ENCODE results near the gene SBF1.

Gene SBF1

DNA sequence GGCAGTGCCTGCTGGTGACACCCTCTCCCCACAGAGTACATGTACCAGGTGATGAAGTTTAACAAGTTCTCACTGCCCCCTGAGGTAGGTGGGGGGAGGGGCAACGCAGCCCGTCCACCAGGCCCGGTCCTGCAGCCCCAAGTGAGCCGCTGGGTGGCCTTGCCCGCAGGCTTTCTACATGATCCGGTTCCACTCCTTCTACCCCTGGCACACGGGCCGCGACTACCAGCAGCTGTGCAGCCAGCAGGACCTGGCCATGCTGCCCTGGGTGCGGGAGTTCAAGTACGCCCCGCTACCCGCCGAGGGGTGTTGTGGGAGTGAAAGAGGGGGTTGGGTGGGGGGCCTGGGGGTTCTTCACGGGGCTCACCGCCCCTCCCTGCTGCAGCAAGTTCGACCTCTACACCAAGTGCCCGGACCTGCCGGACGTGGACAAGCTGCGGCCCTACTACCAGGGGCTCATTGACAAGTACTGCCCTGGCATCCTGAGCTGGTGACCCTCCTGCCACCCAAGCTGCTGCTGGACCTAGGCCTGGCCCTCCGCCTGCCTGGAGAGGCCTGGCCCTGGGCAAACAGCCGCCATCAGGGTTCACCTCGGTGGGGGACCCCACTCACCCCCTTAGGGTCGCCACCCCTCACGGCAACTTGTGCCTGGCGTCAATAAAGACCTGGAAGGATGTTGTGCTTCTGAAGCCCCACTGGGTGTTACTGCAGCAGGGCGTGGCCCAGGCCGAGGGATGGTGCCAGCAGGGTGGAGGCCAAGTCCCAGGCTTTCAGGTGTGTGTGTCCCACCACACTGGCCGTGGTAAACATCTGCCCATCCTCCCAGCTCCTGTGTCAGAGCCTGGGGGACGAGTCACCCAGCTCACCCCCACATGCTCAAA, 14.8 kb upstream of the SBF1 start:
- Histone ChIP-seq H3K4me3 (ENCODE audit: low read length in 2 of 2) (no peak overlapping the region), H3K27me3 (ENCODE audit: control insufficient read depth in 1 of 2, insufficient read depth in 2 of 2, low read length in 2 of 2) (peaks cover 10 to 11% of the 10 kb centered on the region in 2 donors), H3K27ac (ENCODE audit: low read length) (no peak overlapping the region), H3K9me3 (ENCODE audit: control insufficient read depth in 2 of 2, low read length in 2 of 2) (no peaks in the 10 kb centered on the region), H3K4me1 (ENCODE audit: control insufficient read depth, insufficient read depth, low read length) (no peaks in the 10 kb centered on the region), H3K36me3 (ENCODE audit: control insufficient read depth in 2 of 2, insufficient read depth in 2 of 2, low read length in 2 of 2) (no peaks in the 10 kb centered on the region), H3K9ac (ENCODE audit: low read length in 2 of 2) (no peak overlapping the region)

DNA sequence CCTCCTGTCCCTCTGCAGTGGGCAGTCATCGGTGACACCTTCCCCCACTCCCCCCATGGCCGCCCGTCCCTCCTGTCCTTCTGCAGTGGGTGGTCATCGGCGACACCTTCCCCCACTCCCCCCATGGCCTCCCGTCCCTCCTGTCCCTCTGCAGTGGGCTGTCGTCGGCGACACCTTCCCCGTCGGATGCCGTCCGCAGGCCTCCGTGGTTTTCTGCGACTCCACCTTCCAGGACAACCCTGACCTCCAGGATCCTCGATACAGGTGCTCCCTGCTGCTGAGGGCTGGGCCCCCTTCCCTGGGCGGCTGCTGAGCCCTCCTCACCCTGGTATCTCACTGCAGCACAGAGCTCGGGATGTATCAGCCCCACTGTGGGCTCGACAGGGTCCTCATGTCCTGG, 14.1 kb upstream of the SBF1 start:
- H3K27me3 ChIP-seq (ENCODE audit: control insufficient read depth in 1 of 2, insufficient read depth in 2 of 2, low read length in 2 of 2): peaks cover 14 to 17% of the 10 kb centered on the region in 2 donors
- no peaks in the 10 kb centered on the region for H3K9me3 ChIP-seq (ENCODE audit: control insufficient read depth in 2 of 2, low read length in 2 of 2)
- H3K4me3 ChIP-seq (ENCODE audit: low read length in 2 of 2): no peak overlapping the region
- no peak overlapping the region for H3K9ac ChIP-seq (ENCODE audit: low read length in 2 of 2)
- H3K4me1 ChIP-seq (ENCODE audit: control insufficient read depth, insufficient read depth, low read length): no peaks in the 10 kb centered on the region
- no peak overlapping the region for H3K27ac ChIP-seq (ENCODE audit: low read length)
- H3K36me3 ChIP-seq (ENCODE audit: control insufficient read depth in 2 of 2, insufficient read depth in 2 of 2, low read length in 2 of 2): no peaks in the 10 kb centered on the region

DNA sequence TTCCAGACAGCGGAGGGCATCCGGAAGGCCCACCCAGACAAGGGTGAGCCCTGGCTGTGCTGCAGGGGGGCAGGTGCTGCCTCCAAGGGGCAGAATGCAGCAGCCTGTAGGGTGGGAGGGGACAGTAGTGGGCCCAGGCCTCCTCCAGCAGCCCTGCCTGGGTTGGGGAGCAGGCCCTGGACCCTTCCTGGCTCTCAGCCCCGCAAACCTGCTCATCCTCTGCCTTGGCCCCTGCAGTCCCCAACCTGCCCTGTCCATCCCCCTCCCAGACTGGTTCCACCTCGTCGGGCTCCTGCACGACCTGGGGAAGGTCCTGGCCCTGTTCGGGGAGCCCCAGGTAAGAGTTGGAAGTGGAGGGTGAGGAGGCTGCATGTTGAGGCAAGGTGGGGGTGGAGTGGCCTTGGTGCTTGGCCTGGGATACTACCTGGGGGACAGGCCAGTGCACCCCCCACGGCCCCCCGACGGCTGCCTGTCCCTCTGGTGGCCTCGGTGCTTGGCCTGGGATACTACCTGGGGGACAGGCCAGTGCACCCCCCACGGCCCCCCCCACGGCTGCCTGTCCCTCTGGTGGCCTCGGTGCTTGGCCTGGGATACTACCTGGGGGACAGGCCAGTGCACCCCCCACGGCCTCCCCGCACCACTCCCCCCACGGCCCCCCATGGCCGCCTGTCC, 13.3 kb upstream of the SBF1 start:
- no peaks in the 10 kb centered on the region for H3K9me3 ChIP-seq (ENCODE audit: control insufficient read depth in 2 of 2, low read length in 2 of 2)
- H3K4me1 ChIP-seq (ENCODE audit: control insufficient read depth, insufficient read depth, low read length): no peaks in the 10 kb centered on the region
- H3K36me3 ChIP-seq (ENCODE audit: control insufficient read depth in 2 of 2, insufficient read depth in 2 of 2, low read length in 2 of 2): no peaks in the 10 kb centered on the region
- no peak overlapping the region for H3K4me3 ChIP-seq (ENCODE audit: low read length in 2 of 2)
- peaks cover 18 to 24% of the 10 kb centered on the region in 2 donors for H3K27me3 ChIP-seq (ENCODE audit: control insufficient read depth in 1 of 2, insufficient read depth in 2 of 2, low read length in 2 of 2)
- no peak overlapping the region for H3K27ac ChIP-seq (ENCODE audit: low read length)
- H3K9ac ChIP-seq (ENCODE audit: low read length in 2 of 2): no peak overlapping the region

DNA sequence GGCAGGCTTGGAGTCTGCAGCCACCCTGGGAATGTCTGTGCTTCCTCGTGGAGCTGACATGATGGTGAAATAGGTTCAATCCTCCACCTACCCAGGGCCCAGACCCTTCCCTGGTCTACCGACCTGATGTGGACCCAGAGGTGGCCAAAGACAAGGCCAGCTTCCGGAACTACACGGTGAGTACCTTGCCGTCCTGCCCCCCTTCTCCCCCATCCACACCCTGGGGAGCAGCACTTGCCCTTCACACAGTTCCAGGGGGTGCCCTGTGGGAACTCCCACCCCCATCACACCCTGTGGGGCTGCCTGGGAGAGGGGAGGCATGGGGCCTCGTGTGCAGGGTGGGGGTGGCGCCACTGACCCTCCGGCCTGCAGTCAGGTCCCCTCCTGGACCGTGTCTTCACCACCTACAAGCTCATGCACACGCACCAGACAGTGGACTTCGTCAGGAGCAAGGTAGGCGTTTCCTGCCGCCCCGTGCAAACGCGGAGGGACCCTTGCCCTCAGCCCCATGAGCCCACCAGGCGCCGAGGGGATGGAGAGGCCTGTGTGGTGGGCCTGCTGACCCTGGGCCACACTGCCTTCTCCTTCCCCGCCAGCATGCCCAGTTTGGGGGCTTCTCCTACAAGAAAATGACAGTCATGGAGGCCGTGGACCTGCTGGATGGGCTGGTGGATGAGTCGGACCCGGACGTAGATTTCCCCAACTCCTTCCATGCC, 12.6 kb upstream of the SBF1 start:
- H3K4me3 ChIP-seq (ENCODE audit: low read length in 2 of 2): no peak overlapping the region
- no peak overlapping the region for H3K27ac ChIP-seq (ENCODE audit: low read length)
- peaks cover 24 to 31% of the 10 kb centered on the region in 2 donors for H3K27me3 ChIP-seq (ENCODE audit: control insufficient read depth in 1 of 2, insufficient read depth in 2 of 2, low read length in 2 of 2)
- H3K9ac ChIP-seq (ENCODE audit: low read length in 2 of 2): no peak overlapping the region
- H3K4me1 ChIP-seq (ENCODE audit: control insufficient read depth, insufficient read depth, low read length): no peaks in the 10 kb centered on the region
- H3K36me3 ChIP-seq (ENCODE audit: control insufficient read depth in 2 of 2, insufficient read depth in 2 of 2, low read length in 2 of 2): no peaks in the 10 kb centered on the region
- no peaks in the 10 kb centered on the region for H3K9me3 ChIP-seq (ENCODE audit: control insufficient read depth in 2 of 2, low read length in 2 of 2)

DNA sequence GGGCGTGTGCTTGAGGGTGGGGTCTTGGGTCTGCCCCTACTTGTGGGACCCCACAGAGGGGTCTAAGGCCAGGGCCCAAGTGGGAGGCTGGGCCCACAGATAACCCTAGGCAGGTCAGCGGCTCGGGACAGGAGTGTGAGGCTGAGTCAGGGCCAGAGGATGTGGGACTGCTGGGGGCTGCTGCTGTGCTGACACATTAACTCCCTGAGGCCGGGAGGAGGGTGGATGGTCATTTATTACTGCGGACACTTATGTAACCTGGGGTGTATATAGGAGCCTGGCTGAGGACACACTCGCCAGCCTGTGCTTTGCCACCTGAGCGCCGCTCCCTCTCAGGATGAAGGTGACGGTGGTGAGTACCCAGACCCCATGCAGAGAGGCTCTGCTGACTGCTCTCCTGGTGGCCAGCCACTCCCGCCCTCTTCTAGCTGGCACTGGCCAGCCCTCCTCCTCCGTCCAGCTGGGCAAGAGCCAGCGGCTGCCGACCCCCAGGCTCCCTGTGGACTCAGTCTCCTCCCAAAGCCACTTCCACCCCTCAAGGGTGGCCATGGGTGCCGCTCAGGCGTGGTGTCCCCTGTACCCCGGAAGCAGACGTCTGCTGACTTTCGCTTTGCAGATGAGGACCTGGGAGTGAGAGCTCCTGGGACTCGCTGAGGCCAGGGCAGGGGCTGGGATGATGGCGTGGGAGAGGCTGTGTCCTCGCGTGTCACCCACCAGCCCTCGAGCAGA, 11.9 kb upstream of the SBF1 start, which contains the start of gene MIOX:
Gene MIOX (plus strand): TSS at position 299 of the 729 bp plus-strand sequence. CDS start 39 bp downstream, at position 338.
- no peaks in the 10 kb centered on the region for H3K9me3 ChIP-seq (ENCODE audit: control insufficient read depth in 2 of 2, low read length in 2 of 2)
- H3K36me3 ChIP-seq (ENCODE audit: control insufficient read depth in 2 of 2, insufficient read depth in 2 of 2, low read length in 2 of 2): no peaks in the 10 kb centered on the region
- peaks cover 7% of the 10 kb centered on the region for H3K4me1 ChIP-seq (ENCODE audit: control insufficient read depth, insufficient read depth, low read length)
- H3K9ac ChIP-seq (ENCODE audit: low read length in 2 of 2): no peak within 1 kb of the TSS
- H3K4me3 ChIP-seq (ENCODE audit: low read length in 2 of 2): no peak within 1 kb of the TSS
- peaks cover 31 to 39% of the 10 kb centered on the region in 2 donors for H3K27me3 ChIP-seq (ENCODE audit: control insufficient read depth in 1 of 2, insufficient read depth in 2 of 2, low read length in 2 of 2)
- H3K27ac ChIP-seq (ENCODE audit: low read length): no peak within 1 kb of the TSS

DNA sequence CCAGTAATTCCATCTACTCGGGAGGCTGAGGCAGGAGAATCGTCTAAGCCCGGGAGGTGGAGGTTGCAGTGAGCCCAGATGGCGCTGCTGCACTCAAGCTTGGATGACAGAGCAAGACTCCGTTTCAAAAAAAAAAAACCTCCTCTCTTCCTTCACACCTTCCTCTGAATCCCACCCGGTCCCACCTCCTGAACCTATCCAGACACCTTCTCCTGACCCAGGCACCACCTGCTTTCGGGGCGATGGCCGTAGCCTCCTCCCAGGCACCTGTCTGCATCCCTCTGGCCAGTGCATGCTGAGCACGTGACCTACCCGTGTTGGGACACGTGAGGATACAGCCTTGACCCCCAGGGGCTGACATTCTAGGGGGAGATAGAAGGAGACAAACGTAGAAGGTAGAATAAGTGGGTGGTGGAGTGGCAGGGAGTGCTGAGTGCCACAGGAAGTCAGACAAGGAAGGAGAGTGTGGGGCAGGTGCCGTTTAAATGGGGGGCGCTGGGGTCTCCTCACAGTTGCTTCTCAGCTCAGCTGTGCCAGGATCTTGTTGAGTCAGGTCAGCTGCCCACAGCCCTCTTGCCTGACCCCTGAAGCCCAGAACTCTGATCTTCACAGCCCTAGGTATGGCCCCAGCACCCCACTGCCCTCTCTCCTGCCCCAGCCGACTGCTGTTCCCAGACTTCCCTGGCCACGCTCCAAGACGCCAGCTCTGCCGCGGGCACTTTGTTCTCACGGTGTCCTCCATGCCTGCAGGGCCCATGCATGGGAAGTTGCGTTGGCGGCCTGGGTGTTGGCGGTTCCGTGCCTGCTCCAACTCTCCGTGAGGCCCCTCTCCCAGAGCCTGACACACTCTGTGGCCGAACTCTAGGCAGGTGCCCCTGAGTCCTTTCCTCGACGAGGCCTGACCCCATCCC, 10.6 kb upstream of the SBF1 start:
- H3K36me3 ChIP-seq (ENCODE audit: control insufficient read depth in 2 of 2, insufficient read depth in 2 of 2, low read length in 2 of 2): no peaks in the 10 kb centered on the region
- peaks cover 7% of the 10 kb centered on the region for H3K4me1 ChIP-seq (ENCODE audit: control insufficient read depth, insufficient read depth, low read length)
- H3K27ac ChIP-seq (ENCODE audit: low read length): no peak overlapping the region
- H3K4me3 ChIP-seq (ENCODE audit: low read length in 2 of 2): no peak overlapping the region
- no peaks in the 10 kb centered on the region for H3K9me3 ChIP-seq (ENCODE audit: control insufficient read depth in 2 of 2, low read length in 2 of 2)
- peaks cover 33 to 51% of the 10 kb centered on the region in 2 donors for H3K27me3 ChIP-seq (ENCODE audit: control insufficient read depth in 1 of 2, insufficient read depth in 2 of 2, low read length in 2 of 2)
- H3K9ac ChIP-seq (ENCODE audit: low read length in 2 of 2): no peak overlapping the region

DNA sequence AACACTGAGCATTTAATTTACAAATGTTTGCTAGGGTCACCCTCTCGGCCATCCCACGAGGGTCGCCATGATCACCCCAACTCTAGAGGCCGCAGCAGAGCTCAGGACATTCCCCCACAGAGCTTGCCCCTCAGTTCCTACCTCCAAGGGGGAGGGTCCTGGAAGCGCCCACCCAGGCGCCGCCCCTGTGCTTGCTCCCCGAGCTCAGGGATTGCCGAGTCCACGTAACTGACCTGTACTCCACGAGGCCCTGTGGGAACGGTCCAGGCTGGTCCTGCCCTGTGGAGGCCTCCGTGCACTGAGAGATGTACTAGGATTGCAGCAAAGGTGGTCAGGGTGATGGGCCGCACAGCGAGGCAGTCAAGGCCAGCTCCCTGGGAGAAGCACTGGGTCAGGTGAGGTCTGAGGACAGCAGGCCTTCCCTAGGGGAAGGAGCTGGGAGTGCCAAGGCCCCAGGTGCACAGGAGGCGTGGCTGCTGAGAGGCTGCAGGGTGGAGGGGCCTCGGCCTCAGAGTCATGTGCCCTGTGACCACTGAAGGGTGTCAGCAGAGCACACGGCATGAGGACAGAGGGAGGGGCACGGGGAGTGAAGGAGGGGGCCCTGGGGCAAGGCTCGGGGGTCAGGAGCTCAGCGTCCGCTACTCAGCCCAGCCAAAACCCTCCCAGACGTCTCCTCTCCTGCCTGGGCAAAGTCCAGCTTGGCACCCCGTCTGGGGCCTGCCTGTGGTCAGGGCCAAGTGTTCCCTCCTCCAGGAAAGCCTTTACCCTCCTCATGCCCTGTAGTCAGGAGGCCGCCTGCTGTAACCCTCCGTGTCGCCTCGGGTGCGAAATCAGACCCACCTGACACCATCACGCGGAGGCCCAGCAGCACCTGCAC, 9.4 kb upstream of the SBF1 start:
- Histone ChIP-seq H3K27me3 (ENCODE audit: control insufficient read depth in 1 of 2, insufficient read depth in 2 of 2, low read length in 2 of 2) (peaks cover 42 to 59% of the 10 kb centered on the region in 2 donors), H3K36me3 (ENCODE audit: control insufficient read depth in 2 of 2, insufficient read depth in 2 of 2, low read length in 2 of 2) (no peaks in the 10 kb centered on the region), H3K4me3 (ENCODE audit: low read length in 2 of 2) (no peak overlapping the region), H3K27ac (ENCODE audit: low read length) (no peak overlapping the region), H3K9me3 (ENCODE audit: control insufficient read depth in 2 of 2, low read length in 2 of 2) (no peaks in the 10 kb centered on the region), H3K4me1 (ENCODE audit: control insufficient read depth, insufficient read depth, low read length) (peaks cover 7% of the 10 kb centered on the region), H3K9ac (ENCODE audit: low read length in 2 of 2) (no peak overlapping the region)

DNA sequence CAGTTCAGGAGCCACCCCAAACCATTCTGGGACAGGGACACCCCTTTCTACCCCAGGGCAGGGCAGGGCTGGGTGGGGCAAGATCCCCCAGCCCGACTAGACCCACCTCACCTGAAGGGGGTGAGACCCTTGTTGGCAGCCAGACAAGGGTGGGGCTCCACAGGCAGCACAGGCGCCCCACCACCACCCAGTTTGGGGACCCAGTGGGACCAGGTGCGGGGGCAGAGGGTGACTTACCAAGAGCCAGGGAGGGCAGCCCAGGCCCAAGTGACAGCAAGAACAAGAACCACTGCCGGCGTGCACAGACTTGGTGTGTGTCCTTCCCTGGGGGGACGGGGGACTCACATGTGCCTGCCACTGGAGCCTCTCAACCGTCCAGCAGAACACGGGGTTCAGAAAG, 8.7 kb upstream of the SBF1 start:
- H3K9me3 ChIP-seq (ENCODE audit: control insufficient read depth in 2 of 2, low read length in 2 of 2): no peaks in the 10 kb centered on the region
- H3K36me3 ChIP-seq (ENCODE audit: control insufficient read depth in 2 of 2, insufficient read depth in 2 of 2, low read length in 2 of 2): no peaks in the 10 kb centered on the region
- H3K9ac ChIP-seq (ENCODE audit: low read length in 2 of 2): no peak overlapping the region
- H3K4me1 ChIP-seq (ENCODE audit: control insufficient read depth, insufficient read depth, low read length): peaks cover 7% of the 10 kb centered on the region
- peaks cover 42 to 59% of the 10 kb centered on the region in 2 donors for H3K27me3 ChIP-seq (ENCODE audit: control insufficient read depth in 1 of 2, insufficient read depth in 2 of 2, low read length in 2 of 2)
- no peak overlapping the region for H3K4me3 ChIP-seq (ENCODE audit: low read length in 2 of 2)
- no peak overlapping the region for H3K27ac ChIP-seq (ENCODE audit: low read length)

DNA sequence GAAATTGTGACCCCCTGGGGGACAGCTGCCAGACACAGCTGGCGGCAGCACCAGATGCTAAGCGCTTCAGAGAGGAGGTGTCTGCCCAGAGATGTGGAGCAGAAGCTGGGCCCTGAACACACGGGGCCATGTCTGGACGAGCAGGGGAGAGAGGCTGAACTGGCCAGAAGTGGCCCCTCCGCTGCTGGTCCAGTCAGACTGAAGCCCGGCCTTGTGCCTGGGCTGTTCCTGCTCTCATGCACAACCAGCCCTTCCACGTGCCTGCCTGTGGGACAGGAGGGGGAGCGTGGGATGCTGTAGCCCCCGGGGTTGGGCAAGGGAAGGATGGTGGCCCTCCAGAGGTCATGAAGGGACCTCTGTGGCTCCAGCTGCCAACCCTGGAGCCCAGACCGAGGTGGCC, 8.3 kb upstream of the SBF1 start:
- no peak overlapping the region for H3K4me3 ChIP-seq (ENCODE audit: low read length in 2 of 2)
- peaks cover 7% of the 10 kb centered on the region for H3K4me1 ChIP-seq (ENCODE audit: control insufficient read depth, insufficient read depth, low read length)
- no peaks in the 10 kb centered on the region for H3K36me3 ChIP-seq (ENCODE audit: control insufficient read depth in 2 of 2, insufficient read depth in 2 of 2, low read length in 2 of 2)
- peaks cover 42 to 59% of the 10 kb centered on the region in 2 donors for H3K27me3 ChIP-seq (ENCODE audit: control insufficient read depth in 1 of 2, insufficient read depth in 2 of 2, low read length in 2 of 2)
- no peak overlapping the region for H3K27ac ChIP-seq (ENCODE audit: low read length)
- no peak overlapping the region for H3K9ac ChIP-seq (ENCODE audit: low read length in 2 of 2)
- no peaks in the 10 kb centered on the region for H3K9me3 ChIP-seq (ENCODE audit: control insufficient read depth in 2 of 2, low read length in 2 of 2)

Data from stomach smooth muscle (tissue), 2 donors.